Measurements from ENCODE around the gene NMNAT2. TPM values are rescaled to one million over a fixed set of nuclear protein-coding genes. Genes with fewer than 3 reads are reported as not detected.
"Not testable (repeated sequence)": the region's sequence is repeated elsewhere in the genome, so short reads cannot be mapped to it uniquely, and the experiment has no call there.

The NMNAT2 gene
- total RNA-seq, 1 experiment from 2014 or later = 4.4 TPM

DNA sequence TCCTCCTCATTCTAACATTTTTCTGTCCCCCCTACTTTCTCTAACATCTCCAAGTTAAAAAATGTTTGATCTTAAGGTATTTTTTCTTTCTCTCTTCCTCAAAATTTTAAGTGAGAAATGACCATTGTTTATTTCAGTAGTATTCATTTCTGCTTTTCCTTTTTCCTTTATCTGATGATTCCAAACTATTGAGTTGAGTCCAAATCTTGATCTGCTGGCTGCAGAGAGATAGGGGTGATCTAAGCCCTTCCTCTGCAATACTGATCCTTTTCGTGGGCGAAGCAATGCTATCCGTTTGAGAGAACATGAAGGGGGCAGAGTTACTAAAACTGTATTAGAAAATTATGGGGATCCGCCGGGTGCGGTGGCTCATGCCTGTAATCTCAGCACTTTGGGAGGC lies 516 bp upstream of the NMNAT2 start:
- DNase-seq (ENCODE audit: low read depth) = no peak

DNA sequence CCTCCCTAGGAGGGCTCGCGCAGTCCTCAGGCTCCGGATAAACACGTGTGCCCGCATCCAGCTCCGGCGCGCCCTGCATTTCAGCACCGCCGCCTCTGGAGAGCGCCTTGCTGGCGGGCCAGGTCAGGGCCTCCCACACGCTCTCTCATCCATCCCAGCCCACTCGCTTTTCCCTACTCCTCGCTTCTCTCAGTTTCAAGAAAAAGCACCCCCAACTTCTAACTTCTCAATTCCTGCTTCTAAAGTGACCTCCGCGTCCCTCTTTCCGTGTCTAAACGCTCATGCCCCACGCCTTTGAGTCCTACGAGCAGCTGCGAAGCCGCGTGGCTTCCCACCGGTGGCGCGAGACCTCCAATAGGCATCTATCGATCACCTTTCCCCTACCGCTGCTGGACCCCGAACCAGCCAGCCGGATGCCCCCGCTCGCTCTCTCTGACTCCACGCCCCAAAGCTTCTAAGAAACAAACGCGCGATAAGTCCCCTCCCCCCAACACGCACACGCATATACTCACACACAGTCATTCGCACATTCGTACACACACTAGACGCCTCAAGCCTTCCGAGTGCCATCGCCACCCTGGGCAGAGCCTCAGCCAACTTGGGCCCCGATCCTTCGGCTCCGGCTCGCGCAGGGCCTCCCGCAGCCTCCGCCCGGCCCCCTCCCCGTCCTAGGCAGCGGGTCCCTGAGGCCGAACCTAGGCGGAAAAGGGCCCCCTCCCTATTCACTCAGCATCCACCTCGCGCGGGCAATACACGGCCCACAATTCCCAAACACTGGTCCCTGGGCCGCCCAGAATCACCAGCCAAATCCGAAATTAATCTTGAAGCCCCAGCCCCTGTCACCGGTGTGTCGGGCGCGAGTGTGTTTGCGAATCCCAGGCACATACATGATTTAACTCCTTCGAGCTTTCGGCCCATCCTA lies 1.1 kb downstream of the NMNAT2 start:
- peak; percentile 47 for DNase-seq (ENCODE audit: low read depth)

GRCh38 chr1:183414365-183414764 lies 3.8 kb downstream of the NMNAT2 start:
- no peak for DNase-seq (ENCODE audit: low read depth)

DNA sequence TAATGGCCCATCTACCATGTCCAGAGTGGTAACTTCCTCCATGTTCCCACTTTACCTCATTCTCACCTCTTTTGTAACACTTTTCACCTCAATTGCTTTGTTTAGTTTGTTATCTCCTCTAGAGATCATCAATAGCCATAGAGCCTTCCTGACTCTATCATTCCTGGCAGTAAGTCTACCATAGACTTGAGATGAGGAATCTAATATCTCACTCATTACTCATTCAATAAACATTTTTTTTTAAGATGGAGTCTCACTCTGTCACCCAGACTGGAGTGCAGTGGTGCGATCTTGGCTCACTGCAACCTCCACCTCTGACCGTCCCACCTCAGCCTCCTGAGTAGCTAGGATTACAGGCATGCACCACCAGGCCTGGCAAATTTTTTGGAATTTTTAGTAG lies 7.1 kb downstream of the NMNAT2 start:
- no peak for DNase-seq (ENCODE audit: low read depth)

GRCh38 chr1:183407961-183408360 lies 10.2 kb downstream of the NMNAT2 start:
- DNase-seq (ENCODE audit: low read depth) = no peak

GRCh38 chr1:183407474-183407873 lies 10.7 kb downstream of the NMNAT2 start:
- no peak for DNase-seq (ENCODE audit: low read depth)

DNA sequence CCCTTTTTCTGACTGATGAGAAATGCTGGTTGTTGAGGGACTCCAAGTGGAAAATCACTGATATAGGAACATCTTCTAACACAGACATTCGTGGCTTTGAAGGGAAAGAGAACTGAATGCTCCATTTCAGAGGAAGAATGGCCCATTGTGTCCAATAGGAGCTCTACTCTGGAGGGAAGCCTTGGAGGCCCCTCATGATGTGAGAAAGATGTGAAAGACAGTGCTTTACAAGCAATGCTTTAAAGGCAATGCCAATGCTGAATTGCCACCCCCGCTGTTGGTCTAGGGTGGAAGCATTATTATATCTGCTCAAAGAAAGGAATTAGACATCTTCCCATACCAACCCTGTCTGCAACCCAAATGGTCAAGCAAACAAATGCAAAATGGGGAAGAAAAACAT lies 13.7 kb downstream of the NMNAT2 start:
- peak; percentile 23 for DNase-seq (ENCODE audit: low read depth)

- DNase-seq (ENCODE audit: low read depth) = no peak
Measured at GRCh38 chr1:183403498-183403897, 14.7 kb downstream of the NMNAT2 start.

GRCh38 chr1:183401565-183401964 lies 16.6 kb downstream of the NMNAT2 start:
- not testable (repeated sequence) for DNase-seq (ENCODE audit: low read depth)

- DNase-seq (ENCODE audit: low read depth) = no peak
Measured at GRCh38 chr1:183394435-183394834, 23.7 kb downstream of the NMNAT2 start.

GRCh38 chr1:183391863-183392262 lies 26.3 kb downstream of the NMNAT2 start:
- no peak for DNase-seq (ENCODE audit: low read depth)

- no peak for DNase-seq (ENCODE audit: low read depth)
Measured at GRCh38 chr1:183390561-183390960, 27.6 kb downstream of the NMNAT2 start.

DNA sequence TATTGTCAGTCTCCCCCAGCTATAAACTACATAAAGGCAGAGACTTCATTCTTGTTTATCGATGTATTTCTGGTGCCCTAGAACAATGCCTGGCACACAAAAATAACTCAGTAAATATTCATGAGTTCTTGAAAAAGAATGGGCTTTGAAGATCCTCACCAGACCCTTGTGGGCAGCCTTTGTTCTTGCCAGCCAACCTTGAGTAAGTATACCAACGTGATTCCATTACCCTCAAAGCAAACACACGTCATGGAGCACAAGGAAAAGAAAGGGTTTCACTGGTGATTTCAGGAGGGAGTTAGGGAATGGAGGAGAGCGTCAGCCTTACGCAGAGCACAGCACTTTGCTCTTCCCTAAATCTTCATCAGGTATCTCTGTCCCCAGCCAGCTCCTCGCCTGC lies 29.4 kb downstream of the NMNAT2 start:
- DNase-seq (ENCODE audit: low read depth) = no peak

DNA sequence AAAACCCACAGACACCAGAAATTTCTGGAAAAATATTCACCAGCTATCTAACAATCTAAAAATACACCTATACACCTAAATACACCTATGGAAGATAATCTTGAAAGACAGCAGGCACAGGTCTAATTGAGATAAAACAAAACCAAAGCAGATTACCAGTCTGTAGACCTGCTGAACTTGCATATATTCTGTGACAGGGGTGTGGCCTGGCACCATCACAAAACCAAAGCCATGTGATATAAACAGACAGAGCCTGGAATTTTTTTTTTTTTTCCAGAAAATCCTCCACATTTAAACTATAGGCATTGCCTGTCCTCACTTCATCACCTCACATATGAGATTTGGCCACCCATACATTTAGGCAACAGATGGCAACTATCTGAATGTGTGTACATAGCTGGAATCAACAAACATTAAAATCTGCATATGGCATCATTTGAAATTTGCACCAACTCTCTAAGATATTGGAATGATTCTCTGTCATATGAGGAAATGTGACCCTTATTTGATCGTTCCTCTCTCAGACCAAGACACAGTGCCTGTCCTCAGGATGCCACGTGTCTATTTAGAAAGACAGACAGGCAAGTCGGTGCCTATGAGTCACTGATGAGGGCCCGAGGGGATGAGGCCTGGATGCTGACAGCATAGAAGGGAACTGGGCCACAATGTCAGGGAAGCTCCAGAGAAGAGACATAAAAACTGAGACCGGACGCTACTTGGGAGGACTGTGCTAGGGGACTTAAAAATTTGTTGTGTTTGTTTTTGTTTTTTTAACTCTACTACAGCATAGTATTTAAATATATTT lies 32.6 kb downstream of the NMNAT2 start:
- DNase-seq (ENCODE audit: low read depth) = peak; percentile 5

- no peak for DNase-seq (ENCODE audit: low read depth)
Measured at GRCh38 chr1:183379951-183380350, 38.2 kb downstream of the NMNAT2 start.

DNA sequence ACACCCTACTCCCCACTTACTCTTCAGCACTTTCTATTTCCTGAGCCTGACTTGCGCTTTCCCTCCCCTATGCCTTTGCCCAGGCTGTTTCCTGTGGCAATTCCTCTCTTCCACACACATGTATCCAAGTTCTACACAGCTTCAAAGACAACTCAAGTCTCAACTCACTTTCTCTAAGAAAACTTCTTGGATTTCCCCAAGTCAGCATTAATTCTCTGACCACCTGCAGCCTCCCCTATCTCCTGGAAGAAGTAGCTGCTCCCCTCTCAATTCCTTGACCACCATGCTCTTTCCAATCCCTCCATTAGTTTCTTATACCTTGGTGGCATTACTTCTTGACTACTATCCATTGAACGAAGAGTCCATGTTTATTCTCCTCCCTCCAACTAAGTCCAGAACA lies 42.8 kb downstream of the NMNAT2 start:
- DNase-seq (ENCODE audit: low read depth) = no peak

DNA sequence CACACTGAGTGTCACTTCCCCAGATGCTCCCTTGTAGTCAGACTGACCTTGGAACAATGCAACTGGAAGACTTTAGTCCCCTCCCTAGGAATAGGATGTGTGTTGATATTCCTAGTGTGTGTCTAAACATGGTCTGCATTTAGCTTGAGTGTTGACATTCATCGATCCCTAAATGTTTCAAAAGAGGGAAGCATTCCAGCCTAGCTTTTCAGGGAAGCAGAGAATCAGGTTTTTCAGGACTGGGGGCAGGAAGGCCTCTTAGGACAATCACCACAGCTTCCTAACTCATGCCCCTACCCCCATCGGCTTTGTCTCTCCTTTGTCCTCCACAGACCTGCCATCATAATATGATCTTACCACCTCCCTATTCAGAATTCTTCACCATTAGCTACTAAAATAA lies 43.4 kb downstream of the NMNAT2 start:
- DNase-seq (ENCODE audit: low read depth) = no peak

- DNase-seq (ENCODE audit: low read depth) = no peak
Measured at GRCh38 chr1:183372586-183373230, 45.5 kb downstream of the NMNAT2 start.

- DNase-seq (ENCODE audit: low read depth) = no peak
Measured at GRCh38 chr1:183370399-183371058, 47.7 kb downstream of the NMNAT2 start.

- peak; percentile 16 for DNase-seq (ENCODE audit: low read depth)
Measured at GRCh38 chr1:183368213-183369108, 49.7 kb downstream of the NMNAT2 start.

GRCh38 chr1:183366116-183366515 lies 52.1 kb downstream of the NMNAT2 start:
- DNase-seq (ENCODE audit: low read depth) = no peak
